Memory B cell (primary cell): Measurements from ENCODE around the gene KIRREL3.

Experiments used
- ATAC-seq: fragments of 150-1000 bp; cut with Tn5 transposase; 2 replicates; pipeline ENCODE4 v1.10.0; 2021; ENCODE audit warnings: low read depth, mild to moderate bottlenecking, moderate library complexity
- DNase-seq, 2 donors: peaks; one replicate each; pipeline ENCODE4 v3.0.0; 2022; ENCODE audit warnings: low spot score in 2 of 2
- H3K27ac Mint-ChIP-seq: one replicate; pipeline ENCODE4 v1.8.0; 2022; ENCODE audit warnings: mild to moderate bottlenecking, moderate library complexity, mixed read lengths
- H3K27me3 Mint-ChIP-seq: one replicate; pipeline ENCODE4 v1.8.0; 2022; ENCODE audit warnings: mixed read lengths
- H3K36me3 Mint-ChIP-seq: one replicate; pipeline ENCODE4 v1.8.0; 2022; ENCODE audit warnings: mild to moderate bottlenecking, mixed read lengths
- H3K4me1 Mint-ChIP-seq: one replicate; pipeline ENCODE4 v1.8.0; 2022; ENCODE audit warnings: mixed read lengths
- H3K4me3 Mint-ChIP-seq: one replicate; pipeline ENCODE4 v1.8.0; 2022; ENCODE audit warnings: mild to moderate bottlenecking, moderate library complexity, mixed read lengths
- H3K9me3 Mint-ChIP-seq: one replicate; pipeline ENCODE4 v1.8.0; 2022; ENCODE audit warnings: mixed read lengths

The KIRREL3 gene

DNA sequence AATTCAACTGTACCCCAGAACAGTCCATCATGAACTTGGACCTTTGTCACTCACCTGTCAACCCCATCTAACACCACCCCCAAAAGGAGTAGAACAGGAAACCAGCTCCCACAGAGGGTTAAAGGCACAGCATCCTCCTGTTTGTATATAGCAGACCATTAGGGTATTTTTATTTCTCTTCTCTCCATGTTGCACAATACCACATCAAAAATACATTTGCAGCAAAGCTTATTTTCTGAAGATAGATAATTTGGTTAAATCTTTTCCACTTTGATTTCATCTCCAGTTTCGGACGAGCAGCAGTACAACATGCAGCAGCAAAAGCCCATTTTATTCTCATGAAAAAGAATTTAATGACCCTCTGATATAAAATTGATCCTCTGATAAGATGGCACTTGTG, 103.1 kb downstream of the KIRREL3 start:
- Mint-ChIP-seq H3K27ac (no peak overlapping the region), H3K4me3 (no peak overlapping the region), H3K9me3 (peaks cover 2% of the 10 kb centered on the region), H3K36me3 (no peaks in the 10 kb centered on the region), H3K4me1 (no peaks in the 10 kb centered on the region), H3K27me3 (peaks cover 1% of the 10 kb centered on the region)
- no peak for ATAC-seq
- DNase-seq, result no peak

DNA sequence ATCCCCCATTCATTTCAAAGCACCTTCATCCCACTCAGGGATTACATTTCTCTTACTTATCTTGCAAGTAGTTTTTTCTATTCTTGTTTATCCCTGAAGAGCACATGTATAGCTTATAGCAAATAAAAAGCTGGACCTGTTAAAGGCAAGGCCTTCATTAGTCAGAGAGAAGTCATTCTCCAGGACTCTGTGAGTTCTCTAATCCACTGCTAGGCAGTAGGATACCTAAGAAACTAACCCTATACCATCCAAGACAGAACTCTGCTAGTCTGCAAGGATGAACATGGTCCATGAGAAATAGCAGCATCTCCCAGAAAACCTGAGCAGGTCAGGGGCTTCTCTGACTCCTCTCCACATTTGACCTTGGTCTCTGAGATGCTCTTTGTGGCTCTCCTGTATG, 104.5 kb downstream of the KIRREL3 start:
- H3K36me3 Mint-ChIP-seq, result no peaks in the 10 kb centered on the region
- H3K4me1 Mint-ChIP-seq, result no peaks in the 10 kb centered on the region
- DNase-seq (no peak), ATAC-seq (no peak)
- H3K4me3 Mint-ChIP-seq, result no peak overlapping the region
- H3K27ac Mint-ChIP-seq, result no peak overlapping the region
- H3K27me3 Mint-ChIP-seq, result peaks cover 1% of the 10 kb centered on the region
- peaks cover 2% of the 10 kb centered on the region for H3K9me3 Mint-ChIP-seq

DNA sequence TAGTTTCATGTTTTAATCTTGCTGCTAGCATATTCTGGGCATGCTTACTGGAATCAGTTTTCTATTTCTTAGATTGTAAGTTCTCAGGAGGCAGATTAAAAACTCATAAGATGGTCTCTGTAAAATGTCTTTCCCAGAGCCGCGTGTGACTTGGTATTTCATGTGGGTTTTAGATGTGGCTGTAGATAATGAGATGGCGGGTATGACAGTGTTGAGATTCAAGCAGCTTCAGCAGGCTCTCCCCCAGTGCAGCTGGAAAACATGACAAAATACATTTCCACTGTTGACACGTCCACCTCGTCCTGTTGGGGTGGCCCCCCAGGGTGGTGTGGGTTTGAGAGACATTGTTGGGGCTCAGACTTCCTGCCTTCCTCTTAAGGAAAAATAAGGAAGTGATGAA, 106.8 kb downstream of the KIRREL3 start:
- Mint-ChIP-seq H3K9me3 (no peaks in the 10 kb centered on the region), H3K4me1 (no peaks in the 10 kb centered on the region), H3K4me3 (no peak overlapping the region), H3K27ac (no peak overlapping the region), H3K36me3 (no peaks in the 10 kb centered on the region), H3K27me3 (no peaks in the 10 kb centered on the region)
- DNase-seq, result no peak
- no peak for ATAC-seq

DNA sequence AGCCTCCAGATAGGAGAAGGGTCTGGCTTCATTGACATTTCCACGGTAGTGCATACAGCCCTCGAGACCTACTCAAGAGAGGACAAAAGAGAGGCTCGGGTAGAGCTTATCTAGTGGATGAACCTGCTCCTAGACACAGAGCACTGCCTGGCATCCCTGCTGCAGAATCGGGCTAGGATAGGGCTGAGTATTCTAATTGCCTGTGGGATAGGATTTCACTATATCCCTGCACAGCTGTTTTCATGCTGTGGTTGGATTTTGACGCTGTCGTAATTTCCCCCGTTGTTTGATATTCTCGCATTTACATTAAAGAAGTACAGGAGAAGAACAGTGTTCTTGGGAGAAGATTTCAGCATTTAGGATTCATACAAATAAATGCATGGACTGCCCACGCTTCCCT, 107.8 kb downstream of the KIRREL3 start:
- Mint-ChIP-seq H3K27ac (no peak overlapping the region), H3K36me3 (no peaks in the 10 kb centered on the region), H3K27me3 (no peaks in the 10 kb centered on the region), H3K4me3 (no peak overlapping the region), H3K4me1 (no peaks in the 10 kb centered on the region), H3K9me3 (no peaks in the 10 kb centered on the region)
- no peak for ATAC-seq
- DNase-seq, result no peak

DNA sequence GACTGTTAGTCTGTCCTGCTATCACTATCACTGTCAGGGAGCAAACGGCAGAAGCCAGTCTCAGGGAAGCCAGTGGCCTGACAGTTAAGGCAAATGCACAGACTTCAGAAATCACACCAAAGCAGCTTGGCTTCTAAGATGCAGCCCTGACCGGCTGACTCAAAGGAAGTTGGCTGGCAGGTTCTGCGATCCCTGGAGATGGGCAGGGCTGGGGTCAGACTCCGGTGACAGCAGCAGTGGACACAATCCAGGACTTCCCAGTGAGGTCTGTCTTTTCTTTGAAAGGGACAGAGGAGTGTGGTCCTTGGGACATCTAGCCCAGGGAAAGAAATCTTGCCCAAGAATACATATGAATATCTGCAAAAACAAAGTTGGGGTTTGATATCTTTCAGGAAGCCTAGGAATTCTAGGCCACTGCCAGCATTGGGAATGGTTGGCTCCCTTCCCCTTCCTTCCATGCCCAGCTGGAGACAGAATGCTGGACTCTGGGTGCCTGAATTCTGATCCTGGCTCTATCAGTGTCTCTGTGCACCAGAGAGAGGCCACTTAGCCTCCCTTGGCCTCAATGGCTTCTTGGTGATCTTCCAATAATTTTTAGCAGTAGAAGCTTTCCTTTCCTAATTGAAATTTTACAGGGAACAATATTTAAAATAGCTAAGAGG, 108.9 kb downstream of the KIRREL3 start:
- no peak overlapping the region for H3K27ac Mint-ChIP-seq
- ATAC-seq, result no peak
- H3K4me1 Mint-ChIP-seq, result no peaks in the 10 kb centered on the region
- no peak for DNase-seq
- no peaks in the 10 kb centered on the region for H3K27me3 Mint-ChIP-seq
- H3K4me3 Mint-ChIP-seq, result no peak overlapping the region
- H3K36me3 Mint-ChIP-seq, result no peaks in the 10 kb centered on the region
- no peaks in the 10 kb centered on the region for H3K9me3 Mint-ChIP-seq

DNA sequence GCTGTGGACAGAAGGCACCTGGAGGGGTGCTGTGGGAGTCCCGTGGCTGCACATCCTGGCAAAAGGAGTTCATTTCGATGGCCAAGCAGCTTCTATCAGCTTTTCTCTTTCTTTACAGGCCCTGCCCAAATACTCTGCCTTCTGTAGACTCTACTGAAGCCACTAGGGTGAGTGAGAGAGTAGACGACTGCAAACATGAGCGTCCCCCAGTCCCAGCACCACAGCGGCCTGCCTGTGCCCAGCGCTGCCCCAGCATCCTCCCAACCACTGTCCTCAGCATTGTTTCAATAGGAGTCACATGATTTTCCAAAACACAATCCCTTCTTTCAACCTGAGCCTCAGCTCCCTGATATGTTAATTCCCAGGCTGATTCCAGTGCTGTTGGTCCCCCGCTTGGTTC, 110.0 kb downstream of the KIRREL3 start:
- Mint-ChIP-seq H3K4me3 (no peak overlapping the region), H3K9me3 (no peaks in the 10 kb centered on the region), H3K4me1 (no peaks in the 10 kb centered on the region), H3K36me3 (no peaks in the 10 kb centered on the region), H3K27ac (no peak overlapping the region), H3K27me3 (no peaks in the 10 kb centered on the region)
- DNase-seq (no peak), ATAC-seq (no peak)

DNA sequence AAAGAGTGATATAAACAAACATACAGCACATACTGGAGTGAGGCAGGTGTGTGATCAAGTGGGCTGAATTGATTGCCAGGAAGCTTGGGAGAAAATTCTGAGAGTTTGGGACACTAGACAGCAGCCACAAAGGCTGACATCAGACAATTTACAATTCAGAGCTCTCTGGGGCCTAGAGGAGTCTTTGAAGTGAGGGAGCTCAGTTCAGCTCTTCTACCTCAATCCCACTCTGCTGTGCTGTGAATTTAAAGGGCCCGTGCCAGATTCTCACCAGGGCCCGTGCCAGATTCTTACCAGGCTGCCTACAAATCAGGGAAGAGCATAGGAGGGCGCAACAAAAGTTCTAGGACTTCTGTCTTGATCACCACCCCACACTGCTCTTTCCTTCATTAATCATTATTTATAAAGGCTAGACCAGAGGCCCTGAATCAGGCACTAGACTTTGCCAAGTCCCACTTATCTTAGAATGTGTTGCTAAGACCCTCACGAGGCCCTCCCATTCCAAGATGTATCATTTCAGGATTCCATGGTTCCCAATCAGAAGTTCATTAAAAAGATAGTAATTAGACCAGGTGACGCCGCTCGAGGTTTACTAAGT, 112.4 kb downstream of the KIRREL3 start:
- no peaks in the 10 kb centered on the region for H3K4me1 Mint-ChIP-seq
- H3K36me3 Mint-ChIP-seq, result no peaks in the 10 kb centered on the region
- H3K9me3 Mint-ChIP-seq, result no peaks in the 10 kb centered on the region
- no peak for ATAC-seq
- no peaks in the 10 kb centered on the region for H3K27me3 Mint-ChIP-seq
- H3K4me3 Mint-ChIP-seq, result no peak overlapping the region
- H3K27ac Mint-ChIP-seq, result no peak overlapping the region
- no peak for DNase-seq

DNA sequence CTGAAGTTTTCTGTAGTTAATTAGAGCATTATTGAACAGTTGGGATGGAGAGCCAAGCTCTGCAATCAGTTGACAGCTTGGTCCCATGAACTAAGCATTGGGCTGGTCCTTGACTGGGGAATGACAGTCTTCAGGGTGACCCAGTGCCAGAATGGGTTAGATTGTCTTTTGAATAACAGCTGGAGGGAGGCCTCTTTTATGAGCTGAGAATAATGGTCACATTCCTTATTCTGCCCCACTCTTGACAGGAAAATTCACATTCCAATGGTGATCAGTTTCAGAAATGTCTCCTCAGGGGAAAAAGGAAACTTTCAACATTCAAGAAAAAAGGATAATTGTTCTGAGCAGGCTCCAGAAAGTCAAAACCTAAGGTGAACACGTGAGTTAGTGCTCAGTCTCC, 113.9 kb downstream of the KIRREL3 start:
- no peaks in the 10 kb centered on the region for H3K4me1 Mint-ChIP-seq

DNA sequence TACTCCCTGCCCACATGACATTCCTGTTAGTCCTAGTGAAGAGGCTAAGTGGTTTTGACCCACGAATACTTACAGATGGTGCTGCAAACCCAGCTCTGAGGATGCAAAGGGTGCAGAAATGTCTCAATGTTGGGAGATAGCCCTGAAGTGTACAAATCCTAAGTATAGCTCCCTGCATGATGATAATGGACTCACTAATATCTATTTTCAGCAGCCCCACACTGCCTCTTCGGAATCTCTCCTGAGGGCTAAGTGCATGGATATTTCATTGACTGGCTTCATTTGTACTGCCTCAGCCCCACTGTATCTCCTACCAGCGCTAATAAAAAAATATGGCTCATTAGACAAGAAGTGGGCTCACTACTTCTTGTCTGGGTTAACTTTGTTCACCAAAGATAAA, 114.5 kb downstream of the KIRREL3 start:
- Mint-ChIP-seq H3K4me1 (no peaks in the 10 kb centered on the region), H3K27me3 (no peaks in the 10 kb centered on the region), H3K9me3 (no peaks in the 10 kb centered on the region), H3K4me3 (no peak overlapping the region), H3K36me3 (no peaks in the 10 kb centered on the region), H3K27ac (no peak overlapping the region)
- DNase-seq (no peak), ATAC-seq (no peak)

More for the DNA sequence above, 113.9 kb downstream of the KIRREL3 start:
- Mint-ChIP-seq H3K4me3 (no peak overlapping the region), H3K36me3 (no peaks in the 10 kb centered on the region), H3K9me3 (no peaks in the 10 kb centered on the region), H3K27me3 (no peaks in the 10 kb centered on the region), H3K27ac (no peak overlapping the region)
- DNase-seq, result no peak
- no peak for ATAC-seq

DNA sequence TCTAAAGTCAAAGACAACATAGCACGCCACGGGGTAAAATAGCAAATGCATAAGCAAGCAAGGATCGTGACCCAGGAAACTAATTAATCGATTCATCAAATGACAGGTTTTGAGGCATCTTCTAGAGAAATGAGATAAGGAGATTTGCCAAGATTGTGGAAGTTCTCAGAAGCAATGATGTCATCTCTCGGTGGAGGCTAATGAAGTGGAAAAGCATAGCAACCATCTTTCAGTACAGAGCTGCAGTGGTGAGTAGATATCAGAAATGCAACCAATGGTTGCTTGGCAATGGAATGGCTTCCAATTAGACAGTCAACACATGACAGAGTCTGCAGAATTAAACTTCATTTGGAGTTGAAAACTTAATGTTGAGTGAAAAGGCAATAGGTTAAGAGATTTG, 116.0 kb downstream of the KIRREL3 start:
- no peak for ATAC-seq
- H3K36me3 Mint-ChIP-seq, result no peaks in the 10 kb centered on the region
- H3K9me3 Mint-ChIP-seq, result no peaks in the 10 kb centered on the region
- no peaks in the 10 kb centered on the region for H3K27me3 Mint-ChIP-seq
- no peak overlapping the region for H3K27ac Mint-ChIP-seq
- no peaks in the 10 kb centered on the region for H3K4me1 Mint-ChIP-seq
- no peak overlapping the region for H3K4me3 Mint-ChIP-seq
- DNase-seq, result no peak

DNA sequence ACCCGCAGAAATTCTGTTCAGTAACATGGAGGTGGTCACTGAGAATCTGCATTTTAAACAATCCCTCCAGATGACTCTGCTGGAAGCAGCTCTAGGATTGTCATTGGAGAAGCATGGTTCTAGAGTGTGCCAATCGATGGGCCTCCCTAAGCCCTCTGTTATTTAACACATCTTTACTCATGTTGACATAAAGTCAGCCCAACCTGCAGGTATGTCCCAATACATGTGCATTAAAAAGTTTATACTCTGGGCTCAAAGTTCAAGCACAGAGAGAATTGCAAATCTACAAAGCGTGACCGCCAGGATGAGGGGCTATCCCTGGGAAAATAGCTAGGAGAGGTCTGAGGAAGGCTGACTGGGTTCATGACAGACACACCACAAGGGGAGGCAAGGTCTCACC, 116.4 kb downstream of the KIRREL3 start:
- Mint-ChIP-seq H3K27ac (no peak overlapping the region), H3K36me3 (no peaks in the 10 kb centered on the region), H3K9me3 (no peaks in the 10 kb centered on the region), H3K4me1 (no peaks in the 10 kb centered on the region), H3K27me3 (no peaks in the 10 kb centered on the region), H3K4me3 (no peak overlapping the region)
- no peak for ATAC-seq
- DNase-seq, result no peak

DNA sequence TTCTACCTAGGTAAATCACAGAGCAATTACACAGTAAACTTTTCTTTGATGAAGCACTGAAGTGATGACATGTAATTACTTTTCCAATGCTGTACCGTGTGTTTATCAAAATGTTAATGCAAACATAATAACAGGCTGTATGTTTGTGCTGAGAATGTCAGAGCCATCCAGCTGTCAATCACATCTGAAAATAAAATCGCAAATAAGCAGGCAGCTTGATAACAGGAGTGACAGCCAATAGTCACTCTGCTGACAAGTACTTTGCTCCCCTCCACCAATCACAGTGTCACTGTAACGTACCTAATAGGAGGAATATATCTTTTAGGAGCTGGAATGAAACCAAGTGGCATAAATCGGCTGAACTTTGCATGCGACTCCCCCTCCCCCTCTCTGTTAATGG, 119.7 kb downstream of the KIRREL3 start:
- Mint-ChIP-seq H3K4me1 (no peaks in the 10 kb centered on the region), H3K27ac (no peak overlapping the region), H3K27me3 (peaks cover 3% of the 10 kb centered on the region), H3K9me3 (no peaks in the 10 kb centered on the region), H3K4me3 (no peak overlapping the region), H3K36me3 (no peaks in the 10 kb centered on the region)
- ATAC-seq, result no peak
- DNase-seq, result no peak

DNA sequence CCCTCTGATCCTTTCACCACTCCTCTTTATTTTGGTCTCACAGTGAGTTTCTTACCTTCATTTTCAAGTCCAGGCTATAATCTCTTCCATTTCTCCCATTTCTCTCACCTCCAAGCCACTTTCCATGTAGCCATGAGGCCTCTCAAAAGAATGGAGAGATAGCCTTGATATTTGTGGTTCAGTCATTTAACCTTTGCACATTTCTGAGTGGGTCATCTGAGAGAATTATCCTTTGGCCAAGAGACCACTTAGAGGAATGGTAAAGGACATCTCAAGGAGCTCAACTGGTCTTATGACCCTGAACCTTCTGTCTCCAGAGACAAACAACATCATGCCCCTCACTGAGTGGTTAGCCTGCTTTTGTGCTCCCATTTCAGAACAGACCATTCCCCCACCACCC, 121.1 kb downstream of the KIRREL3 start:
- Mint-ChIP-seq H3K4me1 (no peaks in the 10 kb centered on the region), H3K36me3 (no peaks in the 10 kb centered on the region), H3K9me3 (no peaks in the 10 kb centered on the region), H3K27ac (no peak overlapping the region), H3K4me3 (no peak overlapping the region), H3K27me3 (peaks cover 3% of the 10 kb centered on the region)
- DNase-seq (no peak), ATAC-seq (no peak)

DNA sequence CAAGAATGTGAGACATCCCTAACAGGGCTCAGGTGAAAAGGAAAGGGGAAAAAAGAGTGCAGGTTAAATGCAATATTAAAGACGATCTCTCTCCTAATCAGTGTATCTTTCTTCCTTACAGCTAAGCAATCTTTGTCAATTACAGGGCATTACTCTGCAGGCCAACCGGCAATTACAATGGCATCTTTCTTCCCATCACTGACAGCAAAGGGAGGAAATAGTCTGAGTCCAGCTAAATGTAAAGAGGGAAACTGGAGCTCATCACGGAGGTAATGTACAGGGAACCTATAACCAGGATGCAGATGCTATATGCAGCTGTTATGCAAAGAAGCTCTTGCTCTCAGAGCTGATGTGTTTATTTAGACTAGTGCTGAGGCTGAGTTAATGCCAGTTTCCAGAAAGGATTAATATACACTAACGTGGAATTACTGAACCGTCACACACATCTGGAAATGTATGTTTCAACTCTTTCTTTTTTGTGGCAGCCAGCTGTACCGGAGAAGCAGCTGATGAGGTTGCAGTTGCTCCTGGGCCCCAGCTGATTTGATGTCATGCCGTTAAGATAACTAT, 121.6 kb downstream of the KIRREL3 start:
- no peak overlapping the region for H3K4me3 Mint-ChIP-seq
- H3K36me3 Mint-ChIP-seq, result no peaks in the 10 kb centered on the region
- H3K27ac Mint-ChIP-seq, result no peak overlapping the region
- no peaks in the 10 kb centered on the region for H3K4me1 Mint-ChIP-seq
- DNase-seq (no peak), ATAC-seq (no peak)
- no peaks in the 10 kb centered on the region for H3K9me3 Mint-ChIP-seq
- peaks cover 4% of the 10 kb centered on the region for H3K27me3 Mint-ChIP-seq

DNA sequence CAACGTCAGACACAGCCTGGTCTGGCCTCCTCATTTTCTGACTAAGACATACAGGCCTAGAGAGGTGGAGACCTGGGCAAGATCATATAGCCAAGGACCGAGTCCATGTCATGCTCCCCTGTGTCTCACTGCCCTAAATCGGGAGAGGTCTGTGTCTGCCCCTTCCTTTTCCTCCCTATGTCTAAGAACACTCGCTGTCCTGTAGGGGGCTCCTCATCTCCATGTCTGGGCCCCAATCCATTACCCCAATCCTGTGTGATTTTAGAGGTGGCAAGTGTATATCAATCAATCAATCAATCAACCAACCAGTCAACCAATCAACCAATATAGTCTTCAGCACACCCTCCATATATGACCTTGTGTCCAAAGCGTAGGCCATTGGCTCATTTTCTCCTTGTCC, 125.7 kb downstream of the KIRREL3 start:
- Mint-ChIP-seq H3K27me3 (peaks cover 8% of the 10 kb centered on the region), H3K4me3 (no peak overlapping the region), H3K36me3 (no peaks in the 10 kb centered on the region), H3K27ac (no peak overlapping the region), H3K4me1 (no peaks in the 10 kb centered on the region), H3K9me3 (no peaks in the 10 kb centered on the region)
- no peak for DNase-seq
- no peak for ATAC-seq
